Gastroesophageal sphincter (tissue), 3 donors: ENCODE data around the gene SPINT2.

Experiments used
- EP300 ChIP-seq: sonication (generic); formaldehyde crosslinking; IDR thresholded peaks from one replicate; pipeline ENCODE4 v1.6.1; 2017; ENCODE audit warnings: antibody characterized with exemption, mild to moderate bottlenecking
- POLR2AphosphoS5 ChIP-seq: sonication (generic); formaldehyde crosslinking; IDR thresholded peaks from one replicate; pipeline ENCODE4 v1.6.1; 2017; ENCODE audit warnings: antibody characterized with exemption
- TF ChIP-seq, protein P1 (sequence below), 4 experiments: fragments of 200-600 bp in 2 of 4; fragments of 450-650 bp in 2 of 4; sonication (generic) in 1 of 4; IDR thresholded peaks; one replicate each; pipeline ENCODE4 v1.5.1; 2017 to 2019; ENCODE audit warnings: antibody characterized with exemption in 4 of 4, mild to moderate bottlenecking in 2 of 4, moderate library complexity in 2 of 4

DNA sequence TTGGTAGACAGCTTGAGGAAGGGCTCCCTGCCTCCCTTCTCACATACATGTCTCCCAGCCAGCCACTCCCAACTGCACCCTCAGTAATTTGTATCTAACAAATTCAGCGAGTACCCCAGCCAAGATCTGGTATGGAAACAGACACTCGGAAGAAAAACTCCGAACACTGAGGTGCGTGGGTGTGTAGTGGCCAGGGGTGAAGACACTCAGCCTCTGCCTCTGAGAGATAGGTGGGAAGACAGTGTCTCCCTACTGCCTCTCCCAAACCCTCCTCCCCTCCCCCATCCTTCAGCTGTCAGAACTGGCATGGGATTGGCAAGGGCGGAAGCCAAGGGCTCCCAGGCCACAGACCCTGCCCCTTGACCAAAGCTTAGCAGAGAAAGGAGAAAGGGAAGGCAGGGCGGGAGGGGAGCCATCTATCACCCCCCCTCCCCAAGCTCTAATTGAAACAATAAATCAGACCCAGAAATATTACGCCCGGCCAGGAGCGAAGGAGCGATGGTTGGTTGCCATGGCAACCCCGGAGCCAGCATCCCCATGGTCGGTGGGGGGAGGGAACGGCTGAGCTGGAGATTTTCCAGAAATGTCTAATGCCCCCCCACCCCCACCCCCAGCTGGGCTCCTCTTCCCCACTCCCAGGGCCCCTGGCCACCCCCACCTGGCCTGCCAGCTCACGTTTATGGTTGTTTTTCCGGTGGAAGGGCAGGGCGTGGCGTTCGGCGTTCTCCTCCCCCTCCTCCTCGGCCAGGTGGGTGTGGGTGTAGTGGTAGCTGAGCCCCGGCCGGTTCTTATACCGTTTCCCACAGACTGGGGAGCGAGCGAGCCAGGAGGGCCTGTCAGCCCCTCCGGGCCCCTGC is 47.4 kb upstream of the SPINT2 start:
- TF ChIP-seq POLR2AphosphoS5, result no peak
- TF ChIP-seq, protein P1, sequence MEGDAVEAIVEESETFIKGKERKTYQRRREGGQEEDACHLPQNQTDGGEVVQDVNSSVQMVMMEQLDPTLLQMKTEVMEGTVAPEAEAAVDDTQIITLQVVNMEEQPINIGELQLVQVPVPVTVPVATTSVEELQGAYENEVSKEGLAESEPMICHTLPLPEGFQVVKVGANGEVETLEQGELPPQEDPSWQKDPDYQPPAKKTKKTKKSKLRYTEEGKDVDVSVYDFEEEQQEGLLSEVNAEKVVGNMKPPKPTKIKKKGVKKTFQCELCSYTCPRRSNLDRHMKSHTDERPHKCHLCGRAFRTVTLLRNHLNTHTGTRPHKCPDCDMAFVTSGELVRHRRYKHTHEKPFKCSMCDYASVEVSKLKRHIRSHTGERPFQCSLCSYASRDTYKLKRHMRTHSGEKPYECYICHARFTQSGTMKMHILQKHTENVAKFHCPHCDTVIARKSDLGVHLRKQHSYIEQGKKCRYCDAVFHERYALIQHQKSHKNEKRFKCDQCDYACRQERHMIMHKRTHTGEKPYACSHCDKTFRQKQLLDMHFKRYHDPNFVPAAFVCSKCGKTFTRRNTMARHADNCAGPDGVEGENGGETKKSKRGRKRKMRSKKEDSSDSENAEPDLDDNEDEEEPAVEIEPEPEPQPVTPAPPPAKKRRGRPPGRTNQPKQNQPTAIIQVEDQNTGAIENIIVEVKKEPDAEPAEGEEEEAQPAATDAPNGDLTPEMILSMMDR (IDR thresholded peaks at IDR 0.05), result no peak
- no peak for TF ChIP-seq EP300
